ENCODE results near the gene SCN1A. TPM values are rescaled to one million over a fixed set of nuclear protein-coding genes. Genes with fewer than 3 reads are reported as not detected.
"Not testable (repeated sequence)": the region's sequence is repeated elsewhere in the genome, so short reads cannot be mapped to it uniquely, and the experiment has no call there.

Gene SCN1A
- total RNA-seq, 1 donor from 2014 or later: 11.1 TPM

- DNase-seq (ENCODE audit: low spot score): no peak
These were observed 7.5 kb upstream of the SCN1A start for GRCh38 chr2:166135152-166135848.

GRCh38 chr2:166134252-166135151 is 6.7 kb upstream of the SCN1A start:
- no peak for DNase-seq (ENCODE audit: low spot score)

GRCh38 chr2:166133653-166134052 is 5.8 kb upstream of the SCN1A start:
- DNase-seq (ENCODE audit: low spot score): no peak

GRCh38 chr2:166128156-166128505 is 311 bp upstream of the SCN1A start:
- no peak for DNase-seq (ENCODE audit: low spot score)

- DNase-seq (ENCODE audit: low spot score): no peak
These were observed 1.7 kb downstream of the SCN1A start for GRCh38 chr2:166126007-166126639.

GRCh38 chr2:166125557-166125956 is 2.3 kb downstream of the SCN1A start:
- DNase-seq (ENCODE audit: low spot score): no peak

GRCh38 chr2:166118180-166118579 is 9.6 kb downstream of the SCN1A start:
- no peak for DNase-seq (ENCODE audit: low spot score)

GRCh38 chr2:166117491-166117890 is 10.3 kb downstream of the SCN1A start:
- DNase-seq (ENCODE audit: low spot score): no peak

GRCh38 chr2:166115589-166115988 is 12.2 kb downstream of the SCN1A start:
- no peak for DNase-seq (ENCODE audit: low spot score)

- DNase-seq (ENCODE audit: low spot score): no peak
These were observed 15.6 kb downstream of the SCN1A start for GRCh38 chr2:166112193-166112605.

- DNase-seq (ENCODE audit: low spot score): peak; percentile 3
These were observed 21.3 kb downstream of the SCN1A start for GRCh38 chr2:166106431-166107015.

GRCh38 chr2:166104773-166105172 is 23.0 kb downstream of the SCN1A start:
- no peak for DNase-seq (ENCODE audit: low spot score)

GRCh38 chr2:166104084-166104483 is 23.7 kb downstream of the SCN1A start:
- DNase-seq (ENCODE audit: low spot score): no peak

- DNase-seq (ENCODE audit: low spot score): not testable (repeated sequence)
These were observed 24.5 kb downstream of the SCN1A start for GRCh38 chr2:166103277-166103676.

- DNase-seq (ENCODE audit: low spot score): no peak
These were observed 33.5 kb downstream of the SCN1A start for GRCh38 chr2:166094325-166094724.

- no peak for DNase-seq (ENCODE audit: low spot score)
These were observed 34.9 kb downstream of the SCN1A start for GRCh38 chr2:166092889-166093288.

GRCh38 chr2:166091439-166091838 is 36.4 kb downstream of the SCN1A start:
- DNase-seq (ENCODE audit: low spot score): no peak

GRCh38 chr2:166090908-166091307 is 36.9 kb downstream of the SCN1A start:
- no peak for DNase-seq (ENCODE audit: low spot score)

- DNase-seq (ENCODE audit: low spot score): no peak
These were observed 37.5 kb downstream of the SCN1A start for GRCh38 chr2:166090346-166090745.

- DNase-seq (ENCODE audit: low spot score): no peak
These were observed 39.2 kb downstream of the SCN1A start for GRCh38 chr2:166088634-166089033.

- no peak for DNase-seq (ENCODE audit: low spot score)
These were observed 43.5 kb downstream of the SCN1A start for GRCh38 chr2:166084301-166084700.

GRCh38 chr2:166082736-166083135 is 45.1 kb downstream of the SCN1A start:
- no peak for DNase-seq (ENCODE audit: low spot score)
